HepG2 (cell line): ENCODE data around the gene MADD. TPM values are rescaled to one million over a fixed set of nuclear protein-coding genes. Genes with fewer than 3 reads are reported as not detected.

Experiments used
- GATAD2A ChIP-seq: IDR thresholded peaks from 2 replicates; pipeline ENCODE4 v1.6.1; 2016
- HES4 ChIP-seq: sonication (generic); formaldehyde crosslinking; IDR thresholded peaks from 2 replicates; pipeline ENCODE4 v1.9.0; 2021; ENCODE audit warnings: mild to moderate bottlenecking, missing genetic modification reagents, borderline replicate concordance
- NFATC3 ChIP-seq: sonication (generic); formaldehyde crosslinking; IDR thresholded peaks from 2 replicates; pipeline ENCODE4 v1.5.1; 2020; ENCODE audit warnings: mild to moderate bottlenecking, missing genetic modification reagents
- REXO4 ChIP-seq: sonication (generic); formaldehyde crosslinking; IDR thresholded peaks from 2 replicates; pipeline ENCODE4 v1.8.0; 2022; ENCODE audit warnings: missing genetic modification reagents, mild to moderate bottlenecking, borderline replicate concordance
- SRSF9 ChIP-seq: fragments of 200-400 bp; formaldehyde crosslinking; IDR thresholded peaks from 2 replicates; pipeline ENCODE4 v1.6.1; 2018; ENCODE audit warnings: borderline replicate concordance, mild to moderate bottlenecking, low read depth, low read length; ENCODE audit not compliant: insufficient read depth, poor library complexity, severe bottlenecking
- TEAD2 ChIP-seq: sonication (generic); formaldehyde crosslinking; IDR thresholded peaks from 2 replicates; pipeline ENCODE4 v1.9.0; 2021; ENCODE audit warnings: missing genetic modification reagents
- ZNF143 ChIP-seq: sonication (generic); formaldehyde crosslinking; IDR thresholded peaks from 2 replicates; pipeline ENCODE4 v1.4.0; 2020; ENCODE audit warnings: missing genetic modification reagents
- ZNF224 ChIP-seq: sonication (generic); formaldehyde crosslinking; IDR thresholded peaks from 2 replicates; pipeline ENCODE4 v1.5.0; 2020; ENCODE audit warnings: mild to moderate bottlenecking, missing genetic modification reagents
- polyA plus RNA-seq, 8 experiments: library from polyadenylated mRNA; depleted of rRNA in 3 of 8; stranded (reverse) in 7 of 8; unstranded in 1 of 8; fragments of >200 nt; fragmentation: Illumina TruSeq in 4 of 8; extraction: Trizol in 4 of 8; gene quantifications; 2 replicates each; pipeline versions ENCODE4 v1.2.1 to v1.2.3, GENCODE V29; 2011 to 2016; ENCODE audit warnings: low read depth in 4 of 8, missing spikeins in 1 of 8, mixed read lengths in 1 of 8; ENCODE audit not compliant: insufficient read depth in 1 of 8
- total RNA-seq, 5 experiments: library from RNA; depleted of rRNA; stranded (reverse); fragments of >200 nt; fragmentation: Illumina TruSeq; extraction: Trizol; gene quantifications; 2 replicates each; pipeline ENCODE4 v1.2.3, GENCODE V29; 2016; ENCODE audit warnings: low read depth in 1 of 5
- TF ChIP-seq, protein P1 (sequence below): sonication (generic); formaldehyde crosslinking; IDR thresholded peaks from 2 replicates; pipeline ENCODE4 v1.9.0; 2021; ENCODE audit warnings: missing genetic modification reagents, borderline replicate concordance
- TF ChIP-seq, protein P2 (sequence below): sonication (generic); formaldehyde crosslinking; IDR thresholded peaks from 2 replicates; pipeline ENCODE4 v1.5.0; 2020; ENCODE audit warnings: missing genetic modification reagents
- TF ChIP-seq, protein P3 (sequence below): sonication (generic); formaldehyde crosslinking; IDR thresholded peaks from 2 replicates; pipeline ENCODE4 v1.4.0; 2020; ENCODE audit warnings: missing genetic modification reagents, borderline replicate concordance
- TF ChIP-seq, protein P4 (sequence below): sonication (generic); formaldehyde crosslinking; IDR thresholded peaks from 2 replicates; pipeline ENCODE4 v1.4.0; 2020; ENCODE audit warnings: missing genetic modification reagents
- TF ChIP-seq, protein P5 (sequence below): sonication (generic); formaldehyde crosslinking; IDR thresholded peaks from 2 replicates; pipeline ENCODE4 v1.4.0; 2020; ENCODE audit warnings: low read depth, missing genetic modification reagents
- TF ChIP-seq, protein P6 (sequence below): sonication (generic); formaldehyde crosslinking; IDR thresholded peaks from 2 replicates; pipeline ENCODE4 v1.5.0; 2020; ENCODE audit warnings: missing genetic modification reagents

MADD gene
- total and polyA plus RNA-seq, 2 of the 13 experiments (the other 11 are each of a cell fraction or from before 2014, with no cell fraction given) = 18.0 to 29.2 TPM

DNA sequence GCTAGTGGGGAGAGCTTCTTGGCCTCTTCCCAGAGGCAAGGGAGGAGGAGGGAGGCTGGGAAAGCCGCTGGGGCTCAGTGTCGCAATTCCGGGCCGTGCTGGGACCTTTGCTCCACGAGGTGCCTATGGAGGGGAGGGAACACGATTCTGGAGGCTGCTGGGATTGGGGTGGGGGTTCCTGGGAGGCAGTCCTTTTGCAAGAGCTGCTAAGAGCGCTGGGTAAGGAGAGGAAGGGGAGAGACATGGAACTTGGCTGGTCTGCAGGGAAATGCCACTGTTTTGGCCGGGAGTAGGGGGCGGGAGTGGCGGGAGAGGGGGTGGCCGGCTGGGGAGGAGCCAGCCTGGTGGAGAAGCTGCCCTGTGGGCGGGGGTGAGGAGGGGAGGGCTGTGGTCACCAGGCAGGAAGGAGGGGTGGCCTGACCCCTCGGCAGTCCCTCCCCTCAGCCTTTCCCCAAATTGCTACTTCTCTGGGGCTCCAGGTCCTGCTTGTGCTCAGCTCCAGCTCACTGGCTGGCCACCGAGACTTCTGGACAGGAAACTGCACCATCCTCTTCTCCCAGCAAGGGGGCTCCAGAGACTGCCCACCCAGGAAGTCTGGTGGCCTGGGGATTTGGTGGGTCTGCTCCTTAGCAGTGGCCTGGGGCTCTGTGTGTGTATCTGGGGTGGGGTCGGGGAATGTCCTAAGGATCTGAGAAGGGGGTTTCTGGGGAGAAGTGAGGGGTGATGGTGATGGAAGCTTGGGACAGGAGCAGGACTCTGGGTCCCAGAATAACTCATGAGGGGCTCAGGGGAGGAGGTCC, 12.2 kb upstream of the MADD start, which contains the start of gene NR1H3 (continued):
- TF ChIP-seq, protein P1, sequence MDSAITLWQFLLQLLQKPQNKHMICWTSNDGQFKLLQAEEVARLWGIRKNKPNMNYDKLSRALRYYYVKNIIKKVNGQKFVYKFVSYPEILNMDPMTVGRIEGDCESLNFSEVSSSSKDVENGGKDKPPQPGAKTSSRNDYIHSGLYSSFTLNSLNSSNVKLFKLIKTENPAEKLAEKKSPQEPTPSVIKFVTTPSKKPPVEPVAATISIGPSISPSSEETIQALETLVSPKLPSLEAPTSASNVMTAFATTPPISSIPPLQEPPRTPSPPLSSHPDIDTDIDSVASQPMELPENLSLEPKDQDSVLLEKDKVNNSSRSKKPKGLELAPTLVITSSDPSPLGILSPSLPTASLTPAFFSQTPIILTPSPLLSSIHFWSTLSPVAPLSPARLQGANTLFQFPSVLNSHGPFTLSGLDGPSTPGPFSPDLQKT (CRISPR knock-in tag) = no peak
- TF ChIP-seq, protein P2, sequence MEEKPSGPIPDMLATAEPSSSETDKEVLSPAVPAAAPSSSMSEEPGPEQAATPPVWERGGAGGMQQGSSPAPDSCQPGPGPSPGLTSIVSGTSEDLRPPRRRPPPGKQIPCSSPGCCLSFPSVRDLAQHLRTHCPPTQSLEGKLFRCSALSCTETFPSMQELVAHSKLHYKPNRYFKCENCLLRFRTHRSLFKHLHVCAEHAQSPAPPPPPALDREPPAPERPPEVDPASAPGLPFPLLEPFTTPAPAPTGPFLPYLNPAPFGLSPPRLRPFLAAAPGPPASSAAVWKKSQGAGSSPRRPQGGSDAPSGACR (CRISPR knock-in tag) = peak; percentile 86; the same call in 1 of the 2 replicates
- TF ChIP-seq GATAD2A (peak; percentile 55; the same call in 1 of the 2 replicates), SRSF9 (no peak), TEAD2 (CRISPR knock-in tag) (no peak), NFATC3 (CRISPR knock-in tag) (no peak), ZNF143 (peak; percentile 81), ZNF224 (no peak), HES4 (CRISPR knock-in tag) (no peak), REXO4 (CRISPR knock-in tag) (no peak)
- TF ChIP-seq, protein P3, sequence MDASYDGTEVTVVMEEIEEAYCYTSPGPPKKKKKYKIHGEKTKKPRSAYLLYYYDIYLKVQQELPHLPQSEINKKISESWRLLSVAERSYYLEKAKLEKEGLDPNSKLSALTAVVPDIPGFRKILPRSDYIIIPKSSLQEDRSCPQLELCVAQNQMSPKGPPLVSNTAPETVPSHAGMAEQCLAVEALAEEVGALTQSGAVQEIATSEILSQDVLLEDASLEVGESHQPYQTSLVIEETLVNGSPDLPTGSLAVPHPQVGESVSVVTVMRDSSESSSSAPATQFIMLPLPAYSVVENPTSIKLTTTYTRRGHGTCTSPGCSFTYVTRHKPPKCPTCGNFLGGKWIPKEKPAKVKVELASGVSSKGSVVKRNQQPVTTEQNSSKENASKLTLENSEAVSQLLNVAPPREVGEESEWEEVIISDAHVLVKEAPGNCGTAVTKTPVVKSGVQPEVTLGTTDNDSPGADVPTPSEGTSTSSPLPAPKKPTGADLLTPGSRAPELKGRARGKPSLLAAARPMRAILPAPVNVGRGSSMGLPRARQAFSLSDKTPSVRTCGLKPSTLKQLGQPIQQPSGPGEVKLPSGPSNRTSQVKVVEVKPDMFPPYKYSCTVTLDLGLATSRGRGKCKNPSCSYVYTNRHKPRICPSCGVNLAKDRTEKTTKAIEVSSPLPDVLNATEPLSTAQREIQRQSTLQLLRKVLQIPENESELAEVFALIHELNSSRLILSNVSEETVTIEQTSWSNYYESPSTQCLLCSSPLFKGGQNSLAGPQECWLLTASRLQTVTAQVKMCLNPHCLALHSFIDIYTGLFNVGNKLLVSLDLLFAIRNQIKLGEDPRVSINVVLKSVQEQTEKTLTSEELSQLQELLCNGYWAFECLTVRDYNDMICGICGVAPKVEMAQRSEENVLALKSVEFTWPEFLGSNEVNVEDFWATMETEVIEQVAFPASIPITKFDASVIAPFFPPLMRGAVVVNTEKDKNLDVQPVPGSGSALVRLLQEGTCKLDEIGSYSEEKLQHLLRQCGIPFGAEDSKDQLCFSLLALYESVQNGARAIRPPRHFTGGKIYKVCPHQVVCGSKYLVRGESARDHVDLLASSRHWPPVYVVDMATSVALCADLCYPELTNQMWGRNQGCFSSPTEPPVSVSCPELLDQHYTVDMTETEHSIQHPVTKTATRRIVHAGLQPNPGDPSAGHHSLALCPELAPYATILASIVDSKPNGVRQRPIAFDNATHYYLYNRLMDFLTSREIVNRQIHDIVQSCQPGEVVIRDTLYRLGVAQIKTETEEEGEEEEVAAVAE (CRISPR knock-in tag) = no peak
- TF ChIP-seq, protein P4, sequence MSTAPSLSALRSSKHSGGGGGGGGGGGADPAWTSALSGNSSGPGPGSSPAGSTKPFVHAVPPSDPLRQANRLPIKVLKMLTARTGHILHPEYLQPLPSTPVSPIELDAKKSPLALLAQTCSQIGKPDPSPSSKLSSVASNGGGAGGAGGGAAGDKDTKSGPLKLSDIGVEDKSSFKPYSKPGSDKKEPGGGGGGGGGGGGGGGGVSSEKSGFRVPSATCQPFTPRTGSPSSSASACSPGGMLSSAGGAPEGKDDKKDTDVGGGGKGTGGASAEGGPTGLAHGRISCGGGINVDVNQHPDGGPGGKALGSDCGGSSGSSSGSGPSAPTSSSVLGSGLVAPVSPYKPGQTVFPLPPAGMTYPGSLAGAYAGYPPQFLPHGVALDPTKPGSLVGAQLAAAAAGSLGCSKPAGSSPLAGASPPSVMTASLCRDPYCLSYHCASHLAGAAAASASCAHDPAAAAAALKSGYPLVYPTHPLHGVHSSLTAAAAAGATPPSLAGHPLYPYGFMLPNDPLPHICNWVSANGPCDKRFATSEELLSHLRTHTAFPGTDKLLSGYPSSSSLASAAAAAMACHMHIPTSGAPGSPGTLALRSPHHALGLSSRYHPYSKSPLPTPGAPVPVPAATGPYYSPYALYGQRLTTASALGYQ (CRISPR knock-in tag) = no peak
- TF ChIP-seq, protein P5, sequence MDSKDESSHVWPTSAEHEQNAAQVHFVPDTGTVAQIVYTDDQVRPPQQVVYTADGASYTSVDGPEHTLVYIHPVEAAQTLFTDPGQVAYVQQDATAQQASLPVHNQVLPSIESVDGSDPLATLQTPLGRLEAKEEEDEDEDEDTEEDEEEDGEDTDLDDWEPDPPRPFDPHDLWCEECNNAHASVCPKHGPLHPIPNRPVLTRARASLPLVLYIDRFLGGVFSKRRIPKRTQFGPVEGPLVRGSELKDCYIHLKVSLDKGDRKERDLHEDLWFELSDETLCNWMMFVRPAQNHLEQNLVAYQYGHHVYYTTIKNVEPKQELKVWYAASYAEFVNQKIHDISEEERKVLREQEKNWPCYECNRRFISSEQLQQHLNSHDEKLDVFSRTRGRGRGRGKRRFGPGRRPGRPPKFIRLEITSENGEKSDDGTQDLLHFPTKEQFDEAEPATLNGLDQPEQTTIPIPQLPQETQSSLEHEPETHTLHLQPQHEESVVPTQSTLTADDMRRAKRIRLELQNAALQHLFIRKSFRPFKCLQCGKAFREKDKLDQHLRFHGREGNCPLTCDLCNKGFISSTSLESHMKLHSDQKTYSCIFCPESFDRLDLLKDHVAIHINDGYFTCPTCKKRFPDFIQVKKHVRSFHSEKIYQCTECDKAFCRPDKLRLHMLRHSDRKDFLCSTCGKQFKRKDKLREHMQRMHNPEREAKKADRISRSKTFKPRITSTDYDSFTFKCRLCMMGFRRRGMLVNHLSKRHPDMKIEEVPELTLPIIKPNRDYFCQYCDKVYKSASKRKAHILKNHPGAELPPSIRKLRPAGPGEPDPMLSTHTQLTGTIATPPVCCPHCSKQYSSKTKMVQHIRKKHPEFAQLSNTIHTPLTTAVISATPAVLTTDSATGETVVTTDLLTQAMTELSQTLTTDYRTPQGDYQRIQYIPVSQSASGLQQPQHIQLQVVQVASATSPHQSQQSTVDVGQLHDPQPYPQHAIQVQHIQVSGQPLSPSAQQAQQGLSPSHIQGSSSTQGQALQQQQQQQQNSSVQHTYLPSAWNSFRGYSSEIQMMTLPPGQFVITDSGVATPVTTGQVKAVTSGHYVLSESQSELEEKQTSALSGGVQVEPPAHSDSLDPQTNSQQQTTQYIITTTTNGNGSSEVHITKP (CRISPR knock-in tag) = no peak; the same call in 1 of the 2 replicates
- TF ChIP-seq, protein P6, sequence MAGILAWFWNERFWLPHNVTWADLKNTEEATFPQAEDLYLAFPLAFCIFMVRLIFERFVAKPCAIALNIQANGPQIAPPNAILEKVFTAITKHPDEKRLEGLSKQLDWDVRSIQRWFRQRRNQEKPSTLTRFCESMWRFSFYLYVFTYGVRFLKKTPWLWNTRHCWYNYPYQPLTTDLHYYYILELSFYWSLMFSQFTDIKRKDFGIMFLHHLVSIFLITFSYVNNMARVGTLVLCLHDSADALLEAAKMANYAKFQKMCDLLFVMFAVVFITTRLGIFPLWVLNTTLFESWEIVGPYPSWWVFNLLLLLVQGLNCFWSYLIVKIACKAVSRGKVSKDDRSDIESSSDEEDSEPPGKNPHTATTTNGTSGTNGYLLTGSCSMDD (CRISPR knock-in tag) = no peak
